NB4 (cell line): ENCODE data around the gene DCLRE1B.
"Not testable (repeated sequence)": the region's sequence is repeated elsewhere in the genome, so short reads cannot be mapped to it uniquely, and the experiment has no call there.

ENCODE experiments used
- TF ChIP-seq, protein P1 (sequence below): IDR thresholded peaks from one replicate; pipeline ENCODE4 v1.5.1; 2012; ENCODE audit warnings: low read depth, low read length
- TF ChIP-seq, protein P2 (sequence below): IDR thresholded peaks from 2 replicates; pipeline ENCODE4 v1.6.1; 2011; ENCODE audit warnings: low read depth, low read length

DNA sequence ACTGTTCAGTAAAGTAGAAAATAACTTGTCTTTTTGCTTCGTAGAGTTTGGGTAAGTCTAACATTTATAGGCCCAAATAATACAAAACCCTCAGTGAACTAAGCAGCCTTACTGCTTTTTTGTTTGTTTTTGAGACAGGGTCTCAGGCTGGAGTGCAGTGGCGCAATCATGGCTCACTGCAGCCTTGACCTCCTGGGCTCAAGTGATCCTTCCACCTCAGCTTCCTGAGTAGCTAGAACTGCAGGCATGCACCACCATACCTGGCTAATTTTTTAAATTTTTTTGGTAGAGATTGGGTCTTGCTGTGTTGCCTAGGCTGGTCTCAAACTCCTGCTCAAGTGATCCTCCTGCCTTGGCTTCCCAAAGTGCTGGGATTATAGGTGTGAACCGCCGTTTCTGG lies 43.0 kb downstream of the DCLRE1B start:
- TF ChIP-seq, protein P1, sequence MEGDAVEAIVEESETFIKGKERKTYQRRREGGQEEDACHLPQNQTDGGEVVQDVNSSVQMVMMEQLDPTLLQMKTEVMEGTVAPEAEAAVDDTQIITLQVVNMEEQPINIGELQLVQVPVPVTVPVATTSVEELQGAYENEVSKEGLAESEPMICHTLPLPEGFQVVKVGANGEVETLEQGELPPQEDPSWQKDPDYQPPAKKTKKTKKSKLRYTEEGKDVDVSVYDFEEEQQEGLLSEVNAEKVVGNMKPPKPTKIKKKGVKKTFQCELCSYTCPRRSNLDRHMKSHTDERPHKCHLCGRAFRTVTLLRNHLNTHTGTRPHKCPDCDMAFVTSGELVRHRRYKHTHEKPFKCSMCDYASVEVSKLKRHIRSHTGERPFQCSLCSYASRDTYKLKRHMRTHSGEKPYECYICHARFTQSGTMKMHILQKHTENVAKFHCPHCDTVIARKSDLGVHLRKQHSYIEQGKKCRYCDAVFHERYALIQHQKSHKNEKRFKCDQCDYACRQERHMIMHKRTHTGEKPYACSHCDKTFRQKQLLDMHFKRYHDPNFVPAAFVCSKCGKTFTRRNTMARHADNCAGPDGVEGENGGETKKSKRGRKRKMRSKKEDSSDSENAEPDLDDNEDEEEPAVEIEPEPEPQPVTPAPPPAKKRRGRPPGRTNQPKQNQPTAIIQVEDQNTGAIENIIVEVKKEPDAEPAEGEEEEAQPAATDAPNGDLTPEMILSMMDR: not testable (repeated sequence)
- TF ChIP-seq, protein P2, sequence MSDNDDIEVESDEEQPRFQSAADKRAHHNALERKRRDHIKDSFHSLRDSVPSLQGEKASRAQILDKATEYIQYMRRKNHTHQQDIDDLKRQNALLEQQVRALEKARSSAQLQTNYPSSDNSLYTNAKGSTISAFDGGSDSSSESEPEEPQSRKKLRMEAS: not testable (repeated sequence)
